Bronchial epithelial cell (primary cell): Measurements from ENCODE around the gene ACSL3. TPM values are rescaled to one million over a fixed set of nuclear protein-coding genes. Genes with fewer than 3 reads are reported as not detected.

Experiments used
- DNase-seq: peaks from one replicate; pipeline ENCODE4 v3.0.0-alpha.2; 2010; ENCODE audit warnings: low read depth
- FAIRE-seq: peaks from 2 replicates; lab custom pipeline; 2011; peaks lifted over from hg19 to GRCh38; lab: Jason Lieb, UNC
- H3K27me3 ChIP-seq: 2 replicates; pipeline ENCODE4 v1.5.1; 2011; ENCODE audit warnings: low read length; ENCODE audit not compliant: control insufficient read depth, insufficient read depth
- H3K36me3 ChIP-seq: 2 replicates; pipeline ENCODE4 v1.5.1; 2011; ENCODE audit warnings: low read length; ENCODE audit not compliant: control insufficient read depth, insufficient read depth
- H3K4me3 ChIP-seq: 2 replicates; pipeline ENCODE4 v1.5.1; 2011; ENCODE audit warnings: mild to moderate bottlenecking, low read depth, low read length, control low read depth
- total RNA-seq: library from RNA; depleted of rRNA; stranded (reverse); fragments of >200 nt; gene quantifications from 2 replicates; pipeline ENCODE4 v1.2.1, GENCODE V29; 2014
- TF ChIP-seq, protein P1 (sequence below): IDR thresholded peaks from 2 replicates; pipeline ENCODE4 v1.5.1; 2011; ENCODE audit warnings: mild to moderate bottlenecking, moderate library complexity, low read length, control low read depth, inconsistent platforms; ENCODE audit not compliant: insufficient read depth, severe bottlenecking

ACSL3 gene
- total RNA-seq, 1 donor from 2014 or later = 269 TPM

DNA sequence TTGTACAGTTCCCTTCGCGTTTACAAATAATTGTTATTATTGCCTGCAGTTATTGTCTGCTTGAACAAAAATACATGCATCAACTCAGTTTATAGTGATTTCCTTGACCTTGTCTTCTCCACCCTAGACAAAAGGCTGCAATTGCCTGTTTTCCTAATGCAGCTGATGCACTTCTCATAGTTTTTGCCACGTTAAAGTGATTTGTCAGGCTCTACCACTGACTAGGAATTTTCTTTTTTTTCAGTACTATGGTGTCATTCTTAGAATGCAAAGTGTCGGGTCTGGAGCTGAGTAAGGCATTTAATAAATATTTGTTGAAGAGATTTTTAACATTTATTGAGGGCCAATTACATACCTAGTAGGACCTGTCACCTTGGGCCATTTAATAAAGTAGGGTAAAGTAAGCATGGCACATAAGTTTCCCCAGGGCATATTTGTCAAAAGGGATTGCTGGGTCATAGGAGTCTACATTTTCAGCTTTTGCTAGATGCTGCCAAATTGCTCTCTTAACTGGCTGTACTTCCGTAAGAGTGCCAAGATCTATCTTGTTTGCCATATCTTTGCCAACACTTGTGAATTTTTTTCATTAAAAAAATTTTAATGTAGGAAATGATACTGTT is 24.1 kb downstream of the ACSL3 start:
- no peak overlapping the region for H3K4me3 ChIP-seq
- no peak for DNase-seq
- no peaks in the 10 kb centered on the region for H3K36me3 ChIP-seq
- H3K27me3 ChIP-seq = no peaks in the 10 kb centered on the region
- TF ChIP-seq, protein P1, sequence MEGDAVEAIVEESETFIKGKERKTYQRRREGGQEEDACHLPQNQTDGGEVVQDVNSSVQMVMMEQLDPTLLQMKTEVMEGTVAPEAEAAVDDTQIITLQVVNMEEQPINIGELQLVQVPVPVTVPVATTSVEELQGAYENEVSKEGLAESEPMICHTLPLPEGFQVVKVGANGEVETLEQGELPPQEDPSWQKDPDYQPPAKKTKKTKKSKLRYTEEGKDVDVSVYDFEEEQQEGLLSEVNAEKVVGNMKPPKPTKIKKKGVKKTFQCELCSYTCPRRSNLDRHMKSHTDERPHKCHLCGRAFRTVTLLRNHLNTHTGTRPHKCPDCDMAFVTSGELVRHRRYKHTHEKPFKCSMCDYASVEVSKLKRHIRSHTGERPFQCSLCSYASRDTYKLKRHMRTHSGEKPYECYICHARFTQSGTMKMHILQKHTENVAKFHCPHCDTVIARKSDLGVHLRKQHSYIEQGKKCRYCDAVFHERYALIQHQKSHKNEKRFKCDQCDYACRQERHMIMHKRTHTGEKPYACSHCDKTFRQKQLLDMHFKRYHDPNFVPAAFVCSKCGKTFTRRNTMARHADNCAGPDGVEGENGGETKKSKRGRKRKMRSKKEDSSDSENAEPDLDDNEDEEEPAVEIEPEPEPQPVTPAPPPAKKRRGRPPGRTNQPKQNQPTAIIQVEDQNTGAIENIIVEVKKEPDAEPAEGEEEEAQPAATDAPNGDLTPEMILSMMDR = no peak
- no peak for FAIRE-seq

DNA sequence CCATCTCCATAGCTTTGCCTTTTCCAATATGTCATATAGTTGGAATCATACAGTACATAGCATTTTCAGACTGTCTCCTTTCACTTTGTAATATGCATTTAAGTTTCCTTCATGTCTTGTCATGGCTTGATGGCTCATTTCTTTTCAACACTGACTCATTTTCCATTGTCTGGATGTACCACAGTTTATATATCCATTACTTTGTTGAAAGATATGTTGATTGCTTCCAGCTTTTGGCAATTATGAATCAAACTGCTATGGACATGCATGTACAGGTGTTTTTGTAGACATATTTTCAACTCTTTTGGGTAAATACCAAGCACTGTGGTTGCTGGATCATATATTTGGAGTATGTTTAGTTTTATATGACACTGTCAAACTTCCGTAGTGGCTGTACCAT is 26.3 kb downstream of the ACSL3 start:
- FAIRE-seq (no peak), DNase-seq (peak; percentile 97)
- H3K4me3 ChIP-seq = no peak overlapping the region
- H3K27me3 ChIP-seq = no peaks in the 10 kb centered on the region
- no peaks in the 10 kb centered on the region for H3K36me3 ChIP-seq
- TF ChIP-seq, protein P1 = no peak

DNA sequence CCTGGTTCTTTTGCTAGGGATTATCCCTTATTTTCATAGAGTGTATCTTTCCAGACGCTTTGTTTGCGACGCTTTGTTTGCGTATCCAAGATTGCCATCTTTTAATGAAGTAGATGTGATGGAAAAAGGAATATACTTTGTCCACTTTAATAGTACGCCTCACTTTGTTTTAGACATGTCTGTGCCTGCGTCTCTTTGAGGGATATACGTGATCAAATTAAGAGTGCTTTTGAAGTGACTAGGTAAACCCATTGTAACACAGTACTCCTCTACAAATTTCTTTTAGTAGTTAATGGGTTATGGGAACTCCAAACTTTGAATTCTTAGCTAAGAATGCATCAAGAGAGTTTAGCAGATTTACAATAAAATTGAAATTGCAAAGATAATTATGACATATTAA is 27.9 kb downstream of the ACSL3 start:
- no peak for FAIRE-seq

DNA sequence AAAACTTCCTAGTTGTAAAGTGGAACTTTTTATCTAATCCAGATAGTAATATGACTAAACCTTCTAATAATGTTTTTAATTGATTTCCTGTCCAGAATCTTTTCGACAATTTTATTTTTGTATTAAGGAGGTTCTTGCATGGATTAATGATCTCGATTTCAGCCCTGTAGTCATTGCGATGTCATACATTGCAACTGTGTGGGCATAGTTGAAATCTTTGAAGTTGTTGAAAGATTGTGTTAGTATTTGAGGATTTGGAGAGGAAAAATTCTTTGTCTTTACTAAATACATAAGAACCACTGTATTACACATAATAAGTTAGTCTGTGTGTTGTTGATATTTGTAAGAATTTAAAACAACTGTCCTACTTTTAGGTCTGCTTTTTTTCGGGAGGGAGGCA is 31.1 kb downstream of the ACSL3 start:
- Histone ChIP-seq H3K36me3 (no peaks in the 10 kb centered on the region), H3K4me3 (no peak overlapping the region)

More for the DNA sequence above, 27.9 kb downstream of the ACSL3 start:
- DNase-seq = peak; percentile 70
- TF ChIP-seq, protein P1 = no peak
- Histone ChIP-seq H3K27me3 (no peaks in the 10 kb centered on the region), H3K36me3 (no peaks in the 10 kb centered on the region), H3K4me3 (no peak overlapping the region)

DNA sequence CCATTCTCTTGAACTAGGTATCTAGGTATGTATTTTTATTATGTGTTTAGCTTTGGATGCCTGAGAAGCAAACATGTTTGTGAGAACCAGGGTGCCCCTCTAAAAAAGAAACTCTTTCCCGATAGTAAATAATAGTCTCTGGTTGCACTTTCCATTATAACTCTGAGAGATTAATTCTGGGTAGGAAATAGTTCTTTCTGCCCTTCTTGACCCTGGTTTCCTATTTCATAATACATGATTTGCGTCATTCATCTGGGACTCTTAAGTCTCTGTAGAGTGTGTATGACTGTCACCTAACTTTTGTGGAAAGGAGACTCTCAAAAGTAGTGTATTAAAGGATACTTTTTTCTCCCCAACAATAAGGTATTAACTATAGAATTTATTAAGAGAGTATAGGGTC is 31.5 kb downstream of the ACSL3 start:
- TF ChIP-seq, protein P1 = no peak
- H3K27me3 ChIP-seq = no peaks in the 10 kb centered on the region
- peak; percentile 74 for DNase-seq
- no peak for FAIRE-seq
- no peak overlapping the region for H3K4me3 ChIP-seq
- no peaks in the 10 kb centered on the region for H3K36me3 ChIP-seq

More for the DNA sequence above, 31.1 kb downstream of the ACSL3 start:
- peak; percentile 43 for DNase-seq
- TF ChIP-seq, protein P1 = no peak
- no peak for FAIRE-seq
- H3K27me3 ChIP-seq = no peaks in the 10 kb centered on the region

DNA sequence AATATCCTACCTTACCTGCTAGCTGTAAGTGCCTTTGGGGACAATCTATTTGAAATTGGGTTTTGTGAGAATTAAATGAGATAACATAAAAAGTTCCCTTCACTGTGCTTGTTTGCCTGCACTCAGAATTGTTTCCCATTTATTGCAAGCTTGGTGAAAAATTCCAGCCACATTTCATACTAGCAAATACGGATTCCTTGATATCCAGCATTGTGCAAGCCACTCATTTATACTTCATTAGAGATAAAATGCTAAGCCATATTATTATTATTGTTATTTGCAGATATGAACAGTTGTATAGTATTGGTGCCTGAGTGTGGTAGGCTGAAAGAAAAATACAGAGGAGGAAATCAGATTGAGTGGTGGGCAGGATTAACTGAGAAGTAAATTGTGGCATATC is 31.9 kb downstream of the ACSL3 start:
- TF ChIP-seq, protein P1 = no peak
- H3K36me3 ChIP-seq = no peaks in the 10 kb centered on the region
- no peaks in the 10 kb centered on the region for H3K27me3 ChIP-seq
- FAIRE-seq (no peak), DNase-seq (no peak)
- H3K4me3 ChIP-seq = no peak overlapping the region
